HCT116 (cell line): ENCODE results near the gene MOB2. TPM values are rescaled to one million over a fixed set of nuclear protein-coding genes. Genes with fewer than 3 reads are reported as not detected.

ENCODE experiments used
- ATAC-seq: fragments of 200-7000 bp; cut with Tn5 transposase; 2 replicates; pipeline ENCODE4 v1.9.1; 2020; ENCODE audit warnings: mild to moderate bottlenecking, moderate library complexity
- BruUV-seq: library from RNA; stranded (reverse); fragments of 400-500 nt; replicated peaks from 2 replicates; lab custom pipeline; 2021; lab: Mats Ljungman, UMichigan
- CTCF ChIA-PET: fragments of 300-600 bp; sonication (Branson Sonifier 250); formaldehyde crosslinking; loops from one replicate; lab custom pipeline; 2021; ENCODE audit warnings: antibody characterized with exemption; lab: Charles Lee
- POLR2A ChIA-PET: fragments of 300-600, 350-600 bp; sonication (Branson Sonifier 250); formaldehyde crosslinking; loops from one replicate; lab custom pipeline; 2021; ENCODE audit warnings: antibody characterized with exemption; lab: Charles Lee
- RAD21 ChIA-PET, 2 experiments: fragments of 300-600 bp; sonication (Branson Sonifier 250); formaldehyde crosslinking; loops; one replicate each; lab custom pipeline; 2023; ENCODE audit warnings: low total read pairs in 2 of 2; ENCODE audit not compliant: uncharacterized antibody in 2 of 2, unreplicated experiment in 2 of 2, low non-redundant PET in 1 of 2; lab: Charles Lee
- DNase-seq: peaks from one replicate; pipeline ENCODE4 v3.0.0-alpha.2; 2010; ENCODE audit warnings: low read depth, low spot score
- H2AFZ ChIP-seq: fragments of 200-600 bp; shearing (Covaris generic), sonication (generic); 2 replicates; pipeline ENCODE4 v1.6.1; 2017; ENCODE audit warnings: low read depth, mixed run types, mixed read lengths, antibody characterized with exemption, low read length; ENCODE audit not compliant: poor library complexity, severe bottlenecking
- H3K27ac ChIP-seq: 2 replicates; pipeline ENCODE4 v1.5.1; 2012; ENCODE audit warnings: low read depth, low read length
- H3K27me3 ChIP-seq: fragments of 200-600 bp; sonication (generic); 2 replicates; pipeline ENCODE4 v1.6.1; 2016; ENCODE audit warnings: mixed run types, low read length, mixed read lengths; ENCODE audit not compliant: insufficient read depth
- H3K36me3 ChIP-seq, 2 experiments: fragments of 200-500 bp in 1 of 2; fragments of 200-600 bp in 1 of 2; sonication (Bioruptor generic) in 1 of 2; sonication (generic) in 1 of 2; 2 replicates each; pipeline versions ENCODE4 v1.5.1 to v1.6.1; 2014 to 2016; ENCODE audit warnings: low read length in 2 of 2, inconsistent platforms in 1 of 2, mixed read lengths in 1 of 2, mixed run types in 1 of 2; ENCODE audit not compliant: insufficient read depth in 2 of 2, control insufficient read depth in 1 of 2
- H3K4me1 ChIP-seq, 2 experiments: fragments of 200-600 bp in 1 of 2; sonication (generic) in 1 of 2; 2 replicates each; pipeline versions ENCODE4 v1.5.1 to v1.6.1; 2012 to 2017; ENCODE audit warnings: low read length in 2 of 2, inconsistent platforms in 1 of 2, mild to moderate bottlenecking in 1 of 2, mixed read lengths in 1 of 2, mixed run types in 1 of 2, moderate library complexity in 1 of 2; ENCODE audit not compliant: insufficient read depth in 2 of 2, control insufficient read depth in 1 of 2
- H3K4me2 ChIP-seq: fragments of 200-600 bp; sonication (generic); 2 replicates; pipeline ENCODE4 v1.6.1; 2017; ENCODE audit warnings: mixed run types, low read length, mixed read lengths
- H3K4me3 ChIP-seq, 2 experiments: fragments of 200-600 bp in 1 of 2; sonication (generic) in 1 of 2; replicated peaks in 1 of 2; 2 replicates each; pipeline ENCODE4 v1.5.1; 2011 to 2016; ENCODE audit warnings: low read length in 2 of 2, control low read depth in 1 of 2, low read depth in 1 of 2, mild to moderate bottlenecking in 1 of 2, mixed read lengths in 1 of 2, mixed run types in 1 of 2
- H3K79me2 ChIP-seq: fragments of 200-600 bp; sonication (generic); 2 replicates; pipeline ENCODE4 v1.6.1; 2017; ENCODE audit warnings: mild to moderate bottlenecking, mixed run types, low read length, moderate library complexity, mixed read lengths; ENCODE audit not compliant: insufficient read depth
- H3K9ac ChIP-seq: fragments of 200-600 bp; sonication (generic); 2 replicates; pipeline ENCODE4 v1.6.1; 2016; ENCODE audit warnings: low read length, mixed read lengths
- H3K9me2 ChIP-seq: fragments of 200-600 bp; sonication (generic), shearing (Covaris generic); 2 replicates; pipeline ENCODE4 v1.6.1; 2017; ENCODE audit warnings: mixed run types, mild to moderate bottlenecking, moderate library complexity; ENCODE audit not compliant: insufficient read depth
- H3K9me3 ChIP-seq, 2 experiments: fragments of 200-500 bp in 1 of 2; fragments of 200-600 bp in 1 of 2; sonication (Bioruptor generic) in 1 of 2; sonication (generic) in 1 of 2; 2 replicates each; pipeline ENCODE4 v1.6.1; 2014 to 2017; ENCODE audit warnings: low read length in 2 of 2, mixed read lengths in 2 of 2, inconsistent platforms in 1 of 2, low read depth in 1 of 2, mild to moderate bottlenecking in 1 of 2, mixed run types in 1 of 2, moderate library complexity in 1 of 2; ENCODE audit not compliant: control insufficient read depth in 1 of 2, insufficient read depth in 1 of 2
- H4K20me1 ChIP-seq: fragments of 200-600 bp; sonication (generic), shearing (Covaris generic); 2 replicates; pipeline ENCODE4 v1.6.1; 2017; ENCODE audit warnings: mixed run types, mild to moderate bottlenecking, moderate library complexity; ENCODE audit not compliant: insufficient read depth
- CTCF ChIP-seq, 3 experiments: fragments of 200-600 bp in 1 of 3; sonication (generic) in 1 of 3; IDR thresholded peaks in 2 of 3; conservative IDR thresholded peaks in 1 of 3; 2 replicates each; pipeline ENCODE4 v1.5.1; 2012 to 2017; ENCODE audit warnings: low read depth in 2 of 3, low read length in 2 of 3, antibody characterized with exemption in 1 of 3, borderline replicate concordance in 1 of 3, control low read depth in 1 of 3, mild to moderate bottlenecking in 1 of 3, mixed read lengths in 1 of 3, mixed run types in 1 of 3, moderate library complexity in 1 of 3; ENCODE audit not compliant: insufficient read depth in 1 of 3
- EZH2 ChIP-seq: fragments of 200-600 bp; sonication (generic); IDR thresholded peaks from 2 replicates; pipeline ENCODE4 v1.6.1; 2017; ENCODE audit warnings: antibody characterized with exemption, mixed run types
- EZH2phosphoT487 ChIP-seq: fragments of 200-600 bp; IDR thresholded peaks from 2 replicates; pipeline ENCODE4 v1.6.1; 2018; ENCODE audit warnings: antibody characterized with exemption, borderline replicate concordance
- RAD21 ChIP-seq: IDR thresholded peaks from 2 replicates; pipeline ENCODE4 v1.6.1; 2012; ENCODE audit warnings: low read depth, mild to moderate bottlenecking
- ZBTB33 ChIP-seq: IDR thresholded peaks from 2 replicates; pipeline ENCODE4 v1.6.1; 2011; ENCODE audit warnings: mild to moderate bottlenecking, low read length, moderate library complexity; ENCODE audit not compliant: insufficient replicate concordance; ENCODE audit errors: extremely low read depth
- intact Hi-C: fragments of 100-400 bp; cut with micrococcal nuclease; formaldehyde crosslinking; loops from 2 replicates; pipeline ENCODE4 v1.10.0; 2022
- total RNA-seq: library from RNA; stranded (reverse); gene quantifications from one replicate; pipeline ENCODE4 v1.2.1, GENCODE V29; 2021; ENCODE audit not compliant: unreplicated experiment

Gene MOB2
- total RNA-seq, 1 experiment from 2014 or later = 25.7 TPM

- intact Hi-C loops = no loop called here
- Histone ChIP-seq H3K9ac (no peak overlapping the region), H3K79me2 (peaks cover 42% of the 10 kb centered on the region), H3K9me2 (no peaks in the 10 kb centered on the region), H3K4me1 (peaks cover 4% of the 10 kb centered on the region in 2 experiments; a peak in 1 of 4 replicates), H3K4me2 (no peak overlapping the region), H2AFZ (no peak overlapping the region), H3K9me3 (no peaks in the 10 kb centered on the region), H3K4me3 (no peak overlapping the region), H4K20me1 (no peaks in the 10 kb centered on the region), H3K27ac (no peak overlapping the region), H3K27me3 (no peaks in the 10 kb centered on the region), H3K36me3 (no peaks in the 10 kb centered on the region)
- ATAC-seq (no peak), DNase-seq (no peak)
- ChIA-PET RAD21 (no interaction called here), CTCF (no interaction called here), POLR2A (no interaction called here)
- no TSS peak for BruUV-seq
- TF ChIP-seq EZH2phosphoT487 (no peak), CTCF (IDR thresholded peaks at IDR 0.05 in 2 of 3, conservative IDR thresholded peaks at IDR 0.05 in 1 of 3; ENCODE audit: borderline replicate concordance in 1 of 3, insufficient read depth in 1 of 3, low read depth in 2 of 3, low read length in 2 of 3) (no peak)
Observed at GRCh38 chr11:1529286-1529685, 42.7 kb upstream of the MOB2 start.

- H3K4me2 ChIP-seq = no peak overlapping the region
- H3K79me2 ChIP-seq = peaks cover 41% of the 10 kb centered on the region
Observed at GRCh38 chr11:1528710-1529109, 42.1 kb upstream of the MOB2 start.

More at GRCh38 chr11:1528710-1529109, 42.1 kb upstream of the MOB2 start:
- Histone ChIP-seq H3K9ac (no peak overlapping the region), H3K4me3 (no peak overlapping the region), H3K27me3 (no peaks in the 10 kb centered on the region), H3K36me3 (no peaks in the 10 kb centered on the region), H3K4me1 (peaks cover 4% of the 10 kb centered on the region in 2 experiments; a peak in 1 of 4 replicates), H3K9me3 (no peaks in the 10 kb centered on the region), H2AFZ (no peak overlapping the region), H4K20me1 (no peaks in the 10 kb centered on the region), H3K27ac (no peak overlapping the region), H3K9me2 (no peaks in the 10 kb centered on the region)
- ATAC-seq (no peak), DNase-seq (no peak)
- RAD21 ChIA-PET = no interaction called here
- intact Hi-C loops = no loop called here
- TF ChIP-seq RAD21 (no peak), ZBTB33 (no peak), EZH2 (no peak)
- CTCF ChIA-PET = no interaction called here
- POLR2A ChIA-PET = no interaction called here
- no TSS peak for BruUV-seq
